ENCODE data around the gene AQP10. TPM values are rescaled to one million over a fixed set of nuclear protein-coding genes. Genes with fewer than 3 reads are reported as not detected.
A peak's percentile ranks its signal among the peaks of the same experiment; 100 is the strongest.

AQP10 gene
- total RNA-seq, 4 donors from 2014 or later, result not detected

DNA sequence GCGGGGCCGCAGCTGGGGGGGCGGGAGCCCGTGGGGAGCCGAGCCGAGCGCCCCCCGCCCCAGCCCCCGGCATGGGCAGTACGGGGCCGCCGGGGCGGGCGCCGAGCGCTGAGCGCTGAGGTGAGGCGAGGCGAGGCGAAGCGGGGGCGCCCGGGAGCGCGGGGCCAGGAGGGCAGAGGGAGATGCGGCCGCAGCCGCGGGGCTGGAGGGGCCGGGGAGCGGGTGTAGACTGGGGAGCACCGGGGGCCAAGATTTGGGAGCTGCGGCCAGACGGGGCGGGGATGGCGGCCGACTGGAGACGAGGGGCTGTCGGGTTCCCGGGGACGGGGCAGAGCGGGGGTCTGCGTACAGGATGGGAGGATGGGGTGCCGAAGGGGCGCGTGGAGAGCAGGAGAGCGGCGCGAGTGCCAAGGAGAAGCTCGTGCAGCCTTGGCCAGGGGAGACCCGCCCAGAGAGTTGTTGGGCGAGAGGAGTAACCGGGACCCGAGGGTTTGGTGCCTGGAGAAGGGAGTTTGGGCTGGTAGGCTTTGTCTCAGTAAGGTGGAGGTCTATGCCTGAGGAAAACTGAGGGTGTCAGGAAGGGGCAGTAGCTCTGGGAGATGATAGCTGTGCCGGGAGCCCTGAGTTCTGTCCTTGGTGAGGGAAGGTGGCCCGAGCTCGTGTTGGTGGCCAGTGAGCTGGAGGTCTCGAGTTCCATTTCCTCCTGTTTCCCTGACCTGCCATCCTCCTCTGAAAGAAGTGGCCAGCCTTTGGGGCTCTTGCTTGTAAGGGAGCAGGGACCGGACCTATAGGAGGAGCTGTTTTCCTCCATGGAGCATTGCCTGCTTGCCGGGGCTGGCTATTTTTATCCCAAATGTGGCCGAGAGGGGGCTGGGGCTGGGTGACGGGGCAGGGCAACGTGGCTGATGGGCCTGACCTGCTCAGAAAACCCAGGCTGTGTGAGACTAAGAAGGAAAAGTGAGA, 5.0 kb downstream of the AQP10 start:
- WGBS, 2 donors, result 2 to 3% methylated on average over 18 to 36 of the region's 63 CpGs
- intact Hi-C loops (cut with DNase I), result no loop called here
- H3K4me1 ChIP-seq, result peaks cover 31 to 33% of the 10 kb centered on the region in 2 donors

DNA sequence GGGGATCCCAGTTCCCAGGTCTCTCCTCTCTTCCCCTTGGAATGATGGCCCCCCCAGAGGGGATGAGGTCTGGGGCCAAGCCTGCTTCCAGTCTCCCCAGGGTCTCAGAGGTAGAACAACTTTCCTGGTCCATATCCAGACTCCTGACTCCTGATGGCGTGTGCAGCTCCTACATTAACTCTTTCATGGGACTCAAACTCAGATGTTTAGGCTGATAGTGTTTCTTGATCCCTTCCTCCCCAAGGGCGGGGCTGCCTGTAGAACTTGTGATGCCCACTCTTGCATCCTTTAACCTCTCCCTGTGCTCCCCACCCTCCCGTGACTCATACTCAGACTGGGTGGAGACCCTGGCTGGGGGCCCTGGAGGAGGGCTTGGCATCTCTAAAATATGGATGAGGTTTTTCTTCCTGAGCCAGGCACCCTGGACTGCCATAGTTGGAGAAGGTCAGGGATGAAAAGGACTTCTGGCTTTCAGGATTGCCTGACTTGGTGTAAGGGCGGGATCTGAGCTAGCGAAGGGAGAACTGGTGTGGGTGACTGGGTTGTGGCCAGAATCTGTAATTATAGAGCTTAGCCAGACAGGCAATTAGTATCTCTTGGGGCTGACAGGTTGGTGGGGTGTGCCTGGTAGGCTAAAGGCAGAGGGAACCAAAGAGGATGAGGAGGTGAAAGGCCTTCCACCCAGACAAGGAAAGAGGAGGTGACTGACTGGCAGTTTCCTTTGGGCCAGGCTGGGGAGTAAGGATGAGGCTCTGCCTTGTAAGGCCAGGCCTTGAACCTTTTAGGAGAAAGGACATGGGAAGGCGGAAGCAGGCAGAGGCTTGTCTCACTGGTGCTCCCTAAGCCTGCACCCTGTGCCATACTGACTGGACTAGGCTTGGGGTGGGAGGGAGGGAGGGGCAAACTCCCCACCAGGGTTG, 5.9 kb downstream of the AQP10 start:
- WGBS, 2 donors, result 58 to 73% methylated on average over 5 to 6 of the region's 6 CpGs

More for the DNA sequence above, 5.0 kb downstream of the AQP10 start:
- peaks cover 0 to 2% of the 10 kb centered on the region in 2 donors for H3K36me3 ChIP-seq
- peak overlapping the region in 2 of 3 donors; percentile 71 to 88 for H3K4me3 ChIP-seq (replicated peaks in 1 of 3)
- H3K27ac ChIP-seq, result peak overlapping the region; percentile 60 to 85 (median 83)
- H3K27me3 ChIP-seq, result no peaks in the 10 kb centered on the region
- DNase-seq, result peak; percentile 51 to 68
- peak in 1 of 2 donors; percentile 39 for TF ChIP-seq POLR2A (IDR thresholded peaks at IDR 0.05)
- TF ChIP-seq, protein P1, sequence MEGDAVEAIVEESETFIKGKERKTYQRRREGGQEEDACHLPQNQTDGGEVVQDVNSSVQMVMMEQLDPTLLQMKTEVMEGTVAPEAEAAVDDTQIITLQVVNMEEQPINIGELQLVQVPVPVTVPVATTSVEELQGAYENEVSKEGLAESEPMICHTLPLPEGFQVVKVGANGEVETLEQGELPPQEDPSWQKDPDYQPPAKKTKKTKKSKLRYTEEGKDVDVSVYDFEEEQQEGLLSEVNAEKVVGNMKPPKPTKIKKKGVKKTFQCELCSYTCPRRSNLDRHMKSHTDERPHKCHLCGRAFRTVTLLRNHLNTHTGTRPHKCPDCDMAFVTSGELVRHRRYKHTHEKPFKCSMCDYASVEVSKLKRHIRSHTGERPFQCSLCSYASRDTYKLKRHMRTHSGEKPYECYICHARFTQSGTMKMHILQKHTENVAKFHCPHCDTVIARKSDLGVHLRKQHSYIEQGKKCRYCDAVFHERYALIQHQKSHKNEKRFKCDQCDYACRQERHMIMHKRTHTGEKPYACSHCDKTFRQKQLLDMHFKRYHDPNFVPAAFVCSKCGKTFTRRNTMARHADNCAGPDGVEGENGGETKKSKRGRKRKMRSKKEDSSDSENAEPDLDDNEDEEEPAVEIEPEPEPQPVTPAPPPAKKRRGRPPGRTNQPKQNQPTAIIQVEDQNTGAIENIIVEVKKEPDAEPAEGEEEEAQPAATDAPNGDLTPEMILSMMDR (IDR thresholded peaks at IDR 0.05), result peak; percentile 10 to 56 (median 42)
- no peaks in the 10 kb centered on the region for H3K9me3 ChIP-seq

DNA sequence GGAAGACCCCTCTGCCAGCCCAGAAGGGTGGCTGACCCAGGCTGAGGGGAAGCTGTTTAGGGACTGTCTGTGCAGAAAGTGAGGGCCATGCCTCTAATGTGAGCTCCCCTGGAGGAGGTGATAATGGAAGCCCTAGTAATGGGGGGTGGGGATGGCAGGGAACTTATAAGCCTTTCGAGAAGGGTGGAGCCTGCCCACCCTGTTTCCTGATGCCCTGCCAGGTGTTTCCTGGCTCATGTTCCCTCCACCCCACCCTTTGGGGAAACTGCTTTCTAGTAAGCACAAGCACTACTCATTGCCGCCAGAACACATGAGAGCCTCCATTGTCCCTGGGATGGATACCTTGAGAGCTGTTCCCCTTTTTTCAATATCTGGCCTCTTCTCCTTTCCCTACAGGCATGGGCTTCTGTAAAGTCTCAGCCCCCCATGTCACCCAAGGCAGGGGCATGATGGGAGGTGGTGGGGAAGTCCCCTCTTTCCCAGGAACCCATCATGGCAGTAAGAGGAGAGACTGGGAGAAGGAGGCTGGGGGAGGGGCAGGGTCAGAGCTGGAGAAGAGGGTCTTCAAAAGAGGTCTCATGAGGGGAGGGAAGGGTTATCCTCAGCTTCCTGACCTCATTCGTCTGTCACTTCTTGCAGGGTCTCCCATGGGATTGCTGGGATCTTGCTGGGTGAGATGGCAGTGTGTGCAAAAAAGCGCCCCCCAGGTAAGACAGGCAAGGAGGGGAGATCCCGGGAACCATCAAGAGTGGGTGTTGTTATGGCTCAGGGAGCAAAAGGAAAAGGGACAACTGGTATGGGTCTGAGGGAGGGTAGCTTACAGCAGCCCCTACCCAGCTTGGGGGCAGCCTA, 6.8 kb downstream of the AQP10 start:
- H3K27me3 ChIP-seq, result no peaks in the 10 kb centered on the region
- TF ChIP-seq, protein P1 (IDR thresholded peaks at IDR 0.05), result no peak
- TF ChIP-seq POLR2A (IDR thresholded peaks at IDR 0.05), result no peak
- peaks cover 6 to 19% of the 10 kb centered on the region in 2 donors for H3K36me3 ChIP-seq
- 42% methylated on average over 5 of the region's 5 CpGs for WGBS, 2 donors
- intact Hi-C loops (cut with DNase I), result no loop called here
- peak; percentile 16 to 22 for DNase-seq
- peak overlapping the region in 2 of 3 donors; percentile 18 to 33 for H3K4me3 ChIP-seq (replicated peaks in 1 of 3)
- H3K9me3 ChIP-seq, result no peaks in the 10 kb centered on the region
- peak overlapping the region; percentile 63 to 85 (median 83) for H3K27ac ChIP-seq
- H3K4me1 ChIP-seq, result peaks cover 31 to 33% of the 10 kb centered on the region in 2 donors

More for the DNA sequence above, 5.9 kb downstream of the AQP10 start:
- Histone ChIP-seq H3K9me3 (no peaks in the 10 kb centered on the region), H3K27me3 (no peaks in the 10 kb centered on the region), H3K36me3 (peaks cover 6 to 11% of the 10 kb centered on the region in 2 donors), H3K4me1 (peaks cover 31 to 33% of the 10 kb centered on the region in 2 donors), H3K27ac (peak overlapping the region; percentile 60 to 85 (median 83)), H3K4me3 (replicated peaks in 1 of 3) (peak overlapping the region in 1 of 3 donors; percentile 88)
- DNase-seq, result peak in 1 of 2 donors; percentile 19
- TF ChIP-seq, protein P1 (IDR thresholded peaks at IDR 0.05), result no peak
- TF ChIP-seq POLR2A (IDR thresholded peaks at IDR 0.05), result no peak
- intact Hi-C loops (cut with DNase I), result no loop called here

- Histone ChIP-seq H3K27ac (peak overlapping the region; percentile 63 to 83 (median 63)), H3K9me3 (no peaks in the 10 kb centered on the region), H3K36me3 (peaks cover 6 to 19% of the 10 kb centered on the region in 2 donors), H3K4me1 (peaks cover 31 to 33% of the 10 kb centered on the region in 2 donors), H3K27me3 (no peaks in the 10 kb centered on the region), H3K4me3 (replicated peaks in 1 of 3) (peak overlapping the region in 2 of 3 donors; percentile 18 to 33)
- WGBS, 2 donors, result 8 to 12% methylated on average over 13 to 22 of the region's 76 CpGs
- intact Hi-C loops (cut with DNase I), result no loop called here
- DNase-seq, result peak; percentile 90 to 91
- TF ChIP-seq POLR2A (IDR thresholded peaks at IDR 0.05), result peak in 1 of 2 donors; percentile 60
- TF ChIP-seq, protein P1 (IDR thresholded peaks at IDR 0.05), result no peak
Observed at GRCh38 chr1:154328318-154329151, 7.6 kb downstream of the AQP10 start.

Measured in thyroid gland (tissue), 4 donors.